GM18907 (cell line): ENCODE data around the gene SHANK1.
"Not testable (repeated sequence)": the region's sequence is repeated elsewhere in the genome, so short reads cannot be mapped to it uniquely, and the experiment has no call there.

Experiments used
- ATAC-seq: cut with Tn5 transposase; IDR thresholded peaks from one replicate; pipeline ENCODE4 v1.9.1; 2021; ENCODE audit warnings: mild to moderate bottlenecking, moderate library complexity; ENCODE audit not compliant: unreplicated experiment

SHANK1 gene

DNA sequence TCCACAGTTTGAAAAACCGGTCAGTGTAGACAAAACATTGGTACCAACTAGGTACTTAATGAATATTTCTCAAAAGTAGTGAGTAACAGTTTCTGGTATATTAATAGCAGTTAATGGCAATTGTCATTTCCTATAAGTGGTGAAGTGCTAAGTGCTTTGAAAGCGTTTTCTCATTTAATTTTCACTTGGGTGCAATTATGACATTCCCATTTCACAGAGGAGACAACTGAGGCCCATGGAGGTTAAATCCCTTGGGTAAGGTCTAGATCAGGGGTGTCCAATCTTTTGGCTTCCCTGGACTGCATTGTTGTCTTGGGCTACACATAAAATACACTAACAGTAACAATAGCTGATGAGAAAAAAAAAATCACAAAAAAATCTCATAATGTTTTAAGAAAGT lies 79.2 kb downstream of the SHANK1 start:
- ATAC-seq: no peak

DNA sequence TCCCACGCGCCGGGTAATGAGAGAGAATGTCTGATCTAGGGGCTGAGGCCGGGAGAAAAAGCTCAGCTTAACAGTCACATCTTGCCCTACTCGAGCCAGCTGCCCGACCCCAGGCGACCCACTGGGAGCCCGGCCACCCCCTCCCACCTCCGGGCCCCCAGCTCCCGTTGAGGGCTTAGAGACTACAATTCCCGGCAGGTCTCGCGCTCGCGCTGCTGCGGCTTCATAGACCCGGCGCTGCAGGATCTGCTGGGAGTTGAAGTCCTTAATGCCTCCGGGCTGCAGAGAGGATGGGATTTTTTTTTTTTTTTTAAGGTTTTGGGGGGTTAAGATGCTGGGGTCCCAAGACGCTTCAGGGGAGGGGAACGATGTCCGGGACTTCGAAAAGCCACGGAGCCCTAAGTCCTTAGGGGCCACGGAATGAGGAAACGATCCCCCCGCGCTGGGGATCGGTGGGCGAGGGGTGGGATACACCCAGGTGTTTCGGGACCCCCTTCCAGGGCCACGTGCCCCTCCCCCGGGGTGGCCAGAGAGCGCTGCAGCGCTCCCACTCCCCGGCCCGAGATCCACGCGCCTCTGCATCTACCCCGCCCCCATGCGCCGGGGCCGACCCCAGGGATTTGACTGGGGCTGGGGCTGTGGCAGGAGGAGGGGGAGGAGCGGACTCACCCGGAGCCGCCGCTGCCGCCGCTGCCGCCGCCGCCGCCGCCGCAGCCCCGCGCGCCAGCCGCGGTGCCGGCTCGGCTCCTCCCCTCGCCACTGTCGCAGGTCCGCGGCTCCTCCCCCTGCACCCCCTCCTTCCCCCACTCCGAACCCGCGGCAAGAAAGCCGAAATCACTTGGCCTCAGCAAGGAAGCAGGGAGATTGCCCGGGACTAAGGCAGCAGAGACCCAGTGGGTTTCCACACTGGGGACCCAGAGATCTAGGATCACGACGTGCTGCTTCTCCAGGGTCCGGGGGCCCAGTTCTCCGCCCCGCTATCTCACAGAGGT lies 80.2 kb downstream of the SHANK1 start, which contains the start of gene SYT3:
TSS of gene SYT3 (minus strand) at position 761 of the 992 bp plus-strand sequence. CDS start 2,470 bp downstream, outside the sequence.
- ATAC-seq: no peak

DNA sequence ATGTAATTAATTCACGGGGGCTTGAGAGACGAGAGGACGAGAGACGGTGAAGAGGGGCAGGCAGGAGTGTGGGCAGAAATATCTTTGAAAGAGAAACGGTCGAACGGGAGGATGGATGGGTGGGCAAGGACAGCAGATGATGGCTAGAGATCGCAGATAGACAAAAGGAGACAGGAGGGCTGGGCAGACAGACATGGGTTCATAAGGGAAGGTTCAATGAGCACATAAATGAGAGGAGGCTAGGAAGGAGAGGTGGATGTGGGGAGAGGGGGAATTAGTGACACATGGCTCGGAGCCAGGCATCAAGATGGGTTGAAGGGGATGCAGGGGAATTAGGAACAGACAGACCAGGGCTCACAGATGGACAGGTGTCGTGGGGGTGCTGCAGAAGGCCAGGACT lies 81.0 kb downstream of the SHANK1 start:
- no peak for ATAC-seq

DNA sequence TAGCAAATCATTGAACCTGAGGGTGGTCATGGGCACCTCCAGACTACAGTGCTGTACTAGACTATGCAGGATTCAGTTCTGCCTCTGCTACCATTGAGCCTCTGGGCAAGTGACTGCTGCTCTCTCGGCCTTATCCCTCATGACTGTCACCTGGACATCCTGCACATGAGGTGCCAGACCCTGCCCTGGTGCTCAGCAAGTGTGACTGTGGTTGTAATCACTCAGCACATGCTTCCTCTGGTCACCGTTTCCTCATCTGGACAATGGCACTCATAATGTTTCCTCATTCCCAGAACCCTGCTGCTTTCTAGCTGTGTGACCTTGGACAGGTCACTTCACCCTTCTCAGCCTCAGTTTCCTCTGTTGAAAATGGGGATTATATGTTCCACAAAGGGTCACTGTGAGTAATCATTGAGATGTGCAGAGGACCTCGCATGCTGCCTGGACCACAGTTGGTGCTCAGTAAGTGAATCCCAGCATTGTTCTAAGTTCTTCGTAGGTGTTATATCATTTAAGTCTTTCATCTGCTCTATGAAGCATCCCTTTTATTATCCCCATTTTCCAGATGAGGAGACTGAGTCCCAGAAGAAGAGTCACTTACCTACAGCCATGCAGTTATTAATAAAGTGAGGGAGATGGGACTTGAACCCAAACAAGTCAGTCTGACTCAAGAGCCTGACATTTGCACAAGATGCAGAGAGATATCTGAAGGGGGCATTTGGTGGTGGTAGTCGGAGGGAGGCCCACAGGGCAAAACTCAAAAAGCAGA lies 83.1 kb downstream of the SHANK1 start:
- ATAC-seq: no peak

GRCh38 chr19:50633973-50634372 lies 85.6 kb downstream of the SHANK1 start:
- no peak for ATAC-seq

- no peak for ATAC-seq
These were observed 86.2 kb downstream of the SHANK1 start for GRCh38 chr19:50633359-50633758.

DNA sequence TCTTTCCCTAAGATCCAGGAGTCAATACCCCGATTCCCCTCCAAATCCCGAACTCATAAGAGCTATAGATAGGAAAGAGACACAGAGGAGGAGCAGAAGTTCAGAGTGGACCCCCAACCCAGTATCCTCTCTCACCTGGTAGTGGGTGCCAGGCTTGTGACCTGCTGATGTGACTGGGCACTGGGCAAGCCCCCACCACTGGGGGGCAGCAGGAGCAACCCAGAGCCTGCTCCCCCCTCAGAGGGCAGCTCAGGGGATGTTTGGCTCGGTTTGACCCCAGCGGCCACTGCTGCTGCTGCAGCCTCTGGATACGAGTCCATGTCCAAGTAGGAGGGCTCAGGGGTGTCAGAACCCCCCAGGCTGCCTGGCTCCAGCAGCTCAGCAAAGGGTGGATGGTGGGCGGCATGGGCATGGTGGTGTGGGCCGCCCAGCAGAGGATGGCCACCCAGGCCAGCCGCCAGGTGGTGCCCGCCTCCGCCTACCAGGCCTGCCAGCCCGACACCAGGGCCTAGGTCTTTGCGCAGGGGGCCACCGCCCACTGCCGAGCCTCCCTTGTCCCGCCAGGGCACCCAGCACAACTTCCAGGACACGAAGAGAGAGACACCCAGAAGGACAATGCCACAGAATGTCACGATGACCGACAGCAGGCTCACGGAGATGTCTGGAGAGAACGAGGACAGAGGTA lies 87.3 kb downstream of the SHANK1 start:
- no peak for ATAC-seq

GRCh38 chr19:50629801-50630200 lies 89.8 kb downstream of the SHANK1 start:
- no peak for ATAC-seq

- no peak for ATAC-seq
These were observed 90.4 kb downstream of the SHANK1 start for GRCh38 chr19:50629194-50629593.

- no peak for ATAC-seq
These were observed 91.1 kb downstream of the SHANK1 start for GRCh38 chr19:50628551-50628950.

DNA sequence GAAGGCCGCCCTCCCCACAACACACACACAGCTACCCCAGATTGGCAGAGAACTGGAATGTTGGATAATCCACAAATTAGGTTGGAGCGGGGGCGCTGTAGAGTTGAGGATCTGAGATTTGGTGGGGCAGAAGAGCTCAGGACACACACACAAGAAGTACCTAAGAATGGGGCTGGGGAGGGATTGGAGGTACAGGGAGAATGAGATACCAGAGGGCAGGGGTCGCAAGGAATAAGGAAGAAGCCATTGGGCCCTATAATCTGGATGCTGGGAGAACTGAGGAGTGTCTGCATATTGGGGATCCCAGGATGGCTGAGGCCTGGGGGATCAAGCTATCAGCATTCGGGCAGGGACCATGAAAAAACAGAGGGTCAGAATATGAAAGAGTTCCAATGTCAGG lies 91.5 kb downstream of the SHANK1 start:
- no peak for ATAC-seq

GRCh38 chr19:50626795-50627194 lies 92.8 kb downstream of the SHANK1 start:
- no peak for ATAC-seq

DNA sequence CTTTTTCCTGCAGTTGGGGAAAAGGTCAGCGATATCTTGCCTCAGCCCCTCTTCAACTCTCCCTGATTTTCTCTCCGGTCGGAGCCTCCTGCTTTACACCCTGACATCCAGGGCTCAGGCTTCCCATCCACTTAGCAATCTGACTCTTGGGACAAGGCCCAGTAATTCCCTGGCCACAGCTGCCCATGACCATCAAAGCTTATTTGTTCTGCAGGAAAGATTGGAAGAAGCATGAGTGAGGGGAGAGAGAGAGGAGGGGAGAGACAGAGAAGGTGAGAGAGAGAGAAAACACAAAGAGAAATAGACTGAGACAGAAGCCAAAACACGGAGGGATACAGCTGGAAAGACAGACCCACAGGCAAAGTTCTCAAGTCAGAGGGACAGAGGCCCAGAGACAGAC lies 93.6 kb downstream of the SHANK1 start:
- no peak for ATAC-seq

- no peak for ATAC-seq
These were observed 94.5 kb downstream of the SHANK1 start for GRCh38 chr19:50624949-50625600.

- ATAC-seq: not testable (repeated sequence)
These were observed 99.2 kb downstream of the SHANK1 start for GRCh38 chr19:50620394-50620906.

- not testable (repeated sequence) for ATAC-seq
These were observed 100.4 kb downstream of the SHANK1 start for GRCh38 chr19:50619184-50619583.

DNA sequence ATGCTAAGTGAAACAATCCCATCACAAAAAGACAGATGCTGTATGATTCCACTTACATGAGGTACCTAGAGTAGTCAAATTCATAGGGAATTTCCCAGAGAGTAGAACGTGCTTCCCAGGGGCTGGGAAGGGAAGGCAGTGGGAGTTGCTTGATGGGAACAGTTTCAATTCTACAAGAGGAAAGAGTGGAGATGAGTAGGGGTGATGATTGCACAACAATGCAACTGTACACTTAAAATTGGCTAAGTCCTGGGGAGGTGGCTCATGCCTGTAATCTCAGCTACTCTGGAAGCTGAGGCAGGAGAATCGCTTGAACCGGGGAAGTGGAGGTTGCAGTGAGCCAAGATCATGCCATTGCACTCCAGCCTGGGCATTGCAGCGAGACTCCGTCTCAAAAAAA lies 101.2 kb downstream of the SHANK1 start:
- not testable (repeated sequence) for ATAC-seq

DNA sequence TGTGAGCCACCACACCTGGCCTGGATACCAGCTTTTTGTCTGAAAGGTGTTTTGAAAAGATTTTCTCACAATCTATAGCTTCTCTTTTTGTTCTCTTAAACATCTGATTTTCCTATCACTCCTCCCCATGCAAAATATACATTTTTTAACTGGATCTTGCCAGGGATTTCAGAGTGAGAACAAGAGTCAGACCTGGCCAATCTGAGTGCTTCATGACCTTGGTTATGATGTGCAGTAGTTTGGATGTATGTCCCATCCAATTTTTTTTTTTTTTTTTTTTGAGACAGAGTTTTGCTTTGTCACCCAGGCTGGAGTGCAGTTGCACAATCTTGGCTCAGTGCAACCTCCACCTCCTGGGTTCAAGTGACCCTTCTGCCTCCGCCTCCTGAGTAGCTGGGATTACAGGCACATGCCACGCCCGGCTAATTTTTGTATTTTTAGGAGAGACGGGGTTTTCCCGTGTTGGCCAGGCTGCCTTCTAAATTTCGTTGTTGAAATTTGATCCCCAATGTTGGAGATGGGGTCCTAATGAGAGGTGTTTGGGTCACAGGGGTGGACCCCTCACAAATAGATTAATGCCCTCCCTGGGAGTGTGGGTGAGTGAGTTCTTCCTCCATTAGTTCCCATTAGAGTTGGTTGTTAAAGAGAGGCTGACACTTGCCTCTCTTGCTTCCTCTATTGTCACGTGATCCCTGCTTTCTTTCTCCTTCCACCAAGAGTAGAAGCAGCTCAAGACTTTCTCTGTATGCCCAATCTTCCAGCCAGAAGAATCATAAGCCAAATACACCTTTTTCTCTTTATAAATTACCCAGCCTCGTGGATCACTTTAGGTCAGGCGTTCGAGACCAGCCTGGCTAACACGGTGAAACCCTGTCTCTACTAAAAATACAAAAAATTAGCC lies 106.8 kb downstream of the SHANK1 start:
- not testable (repeated sequence) for ATAC-seq
